ENCODE measurements around the gene FNDC3B.

Gene FNDC3B

DNA sequence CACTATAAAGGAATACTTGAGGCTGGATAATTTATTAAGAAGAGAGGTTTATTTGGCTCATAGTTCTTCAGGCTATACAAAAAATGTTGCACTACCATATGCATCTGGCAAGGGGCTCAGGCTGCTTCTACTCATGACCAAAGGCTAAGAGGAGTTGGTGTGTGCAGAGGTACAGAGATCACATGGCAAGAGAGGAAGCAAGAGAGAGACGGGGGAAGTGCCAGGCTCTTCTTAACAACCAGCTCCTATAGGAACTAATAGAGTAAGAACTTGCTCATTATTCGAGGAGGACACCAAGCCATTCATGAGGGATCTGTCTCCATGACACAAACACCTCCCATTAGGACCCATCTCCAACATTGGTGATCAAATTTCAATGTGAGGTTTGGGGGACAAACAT is 6.0 kb upstream of the FNDC3B start:
- DNase-seq: no peak

DNA sequence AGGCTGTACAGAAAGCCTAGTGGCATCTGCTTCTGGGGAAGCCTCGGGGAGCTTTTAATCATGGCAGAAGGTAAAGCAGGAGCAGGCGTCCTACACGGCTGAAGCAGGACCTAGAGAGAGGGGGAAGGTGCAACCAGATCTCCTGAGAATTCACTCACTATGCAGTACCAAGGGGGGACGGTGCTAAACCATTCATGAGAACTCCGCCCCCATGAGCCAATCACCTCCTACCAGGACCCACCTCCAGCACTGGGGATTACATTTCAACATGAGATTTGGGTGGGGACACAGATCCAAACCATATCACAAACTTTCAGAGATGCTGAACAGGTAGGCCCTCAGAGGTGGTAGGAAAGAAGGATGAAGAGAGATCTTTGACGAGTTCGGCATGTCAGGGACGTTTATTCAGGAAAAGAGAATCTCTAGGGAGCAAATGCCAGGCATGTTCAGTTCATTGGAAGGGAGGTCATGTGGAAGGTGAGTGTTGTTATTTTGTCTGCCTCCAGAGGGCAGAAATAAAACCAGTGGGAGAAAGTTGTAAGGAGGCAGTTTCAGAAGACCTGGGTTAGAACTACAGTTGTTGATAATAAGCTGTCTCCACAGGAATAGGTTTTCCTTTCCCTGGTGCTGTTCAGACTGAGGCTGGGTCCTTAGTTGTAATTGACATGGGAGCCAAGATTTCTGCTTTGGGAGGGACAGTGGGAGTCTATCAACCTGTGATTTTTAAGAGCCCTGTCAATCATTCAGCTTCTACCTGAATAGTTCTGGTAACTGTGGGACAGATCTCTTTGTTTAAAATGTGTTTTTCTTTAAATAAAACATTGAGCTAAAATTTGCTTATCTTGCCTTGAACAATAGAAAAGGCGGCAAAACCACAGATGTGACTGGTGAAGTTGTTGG is 4.3 kb upstream of the FNDC3B start:
- DNase-seq: peak; percentile 22

DNA sequence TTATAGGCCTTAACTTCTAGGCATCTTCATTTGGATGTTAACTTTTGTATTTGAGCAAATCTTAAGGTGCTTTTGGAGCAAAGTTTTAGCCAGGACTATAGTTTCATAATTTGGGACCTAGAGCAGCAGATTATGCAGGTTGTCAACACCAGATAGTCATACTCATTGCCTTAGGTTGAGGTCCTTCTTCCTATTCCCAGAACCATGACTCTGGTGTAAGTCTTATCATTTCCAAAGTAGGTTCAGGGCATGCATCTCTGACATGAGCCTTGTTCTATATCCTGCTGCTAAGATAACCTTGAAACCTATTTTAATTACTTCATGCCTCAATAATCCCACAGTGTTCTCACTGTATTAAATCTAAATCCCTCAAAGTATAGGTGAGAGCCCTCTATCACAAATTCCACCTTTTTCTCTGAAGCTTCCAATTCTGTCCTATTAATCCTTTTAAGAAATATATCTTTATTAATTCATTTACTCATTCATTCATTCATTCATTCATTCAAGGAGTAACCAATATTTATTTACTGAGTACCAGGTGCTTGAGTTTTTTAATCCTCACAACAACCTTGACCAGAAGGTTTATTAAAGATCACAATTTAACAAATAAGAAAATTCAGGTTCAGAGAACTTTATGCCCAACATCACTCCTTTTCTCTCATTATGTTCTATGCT is 2.7 kb upstream of the FNDC3B start:
- DNase-seq: no peak

DNA sequence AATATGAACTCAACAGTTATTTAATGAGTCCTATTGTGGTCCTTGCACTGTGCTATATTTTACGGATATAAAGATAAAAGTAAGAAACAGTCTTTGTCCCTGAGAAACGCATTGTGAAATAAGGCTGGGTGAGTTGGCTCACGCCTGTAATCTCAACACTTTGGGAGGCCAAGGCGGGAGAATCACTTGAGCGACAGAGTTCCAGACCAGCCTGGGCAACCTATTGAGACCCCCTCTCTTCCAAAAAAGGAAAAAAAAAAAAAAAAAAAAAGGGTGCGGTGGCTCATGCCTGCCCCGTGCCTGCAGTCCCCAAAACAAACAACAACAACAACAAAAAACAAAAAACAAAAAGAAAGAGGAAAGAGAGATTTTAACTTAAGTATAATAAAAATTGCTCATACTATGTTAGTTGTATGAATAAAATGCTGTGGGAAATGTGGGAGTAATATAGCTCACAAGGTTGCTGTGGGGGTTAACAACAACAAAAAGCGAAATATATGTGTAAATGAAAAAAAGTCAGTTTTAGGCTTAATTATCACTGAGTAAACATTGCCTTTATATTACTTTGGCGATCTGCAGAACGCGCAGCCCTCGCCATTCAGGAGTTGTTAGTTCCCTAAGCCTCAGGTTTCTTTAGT is 461 bp upstream of the FNDC3B start:
- DNase-seq: peak; percentile 33

DNA sequence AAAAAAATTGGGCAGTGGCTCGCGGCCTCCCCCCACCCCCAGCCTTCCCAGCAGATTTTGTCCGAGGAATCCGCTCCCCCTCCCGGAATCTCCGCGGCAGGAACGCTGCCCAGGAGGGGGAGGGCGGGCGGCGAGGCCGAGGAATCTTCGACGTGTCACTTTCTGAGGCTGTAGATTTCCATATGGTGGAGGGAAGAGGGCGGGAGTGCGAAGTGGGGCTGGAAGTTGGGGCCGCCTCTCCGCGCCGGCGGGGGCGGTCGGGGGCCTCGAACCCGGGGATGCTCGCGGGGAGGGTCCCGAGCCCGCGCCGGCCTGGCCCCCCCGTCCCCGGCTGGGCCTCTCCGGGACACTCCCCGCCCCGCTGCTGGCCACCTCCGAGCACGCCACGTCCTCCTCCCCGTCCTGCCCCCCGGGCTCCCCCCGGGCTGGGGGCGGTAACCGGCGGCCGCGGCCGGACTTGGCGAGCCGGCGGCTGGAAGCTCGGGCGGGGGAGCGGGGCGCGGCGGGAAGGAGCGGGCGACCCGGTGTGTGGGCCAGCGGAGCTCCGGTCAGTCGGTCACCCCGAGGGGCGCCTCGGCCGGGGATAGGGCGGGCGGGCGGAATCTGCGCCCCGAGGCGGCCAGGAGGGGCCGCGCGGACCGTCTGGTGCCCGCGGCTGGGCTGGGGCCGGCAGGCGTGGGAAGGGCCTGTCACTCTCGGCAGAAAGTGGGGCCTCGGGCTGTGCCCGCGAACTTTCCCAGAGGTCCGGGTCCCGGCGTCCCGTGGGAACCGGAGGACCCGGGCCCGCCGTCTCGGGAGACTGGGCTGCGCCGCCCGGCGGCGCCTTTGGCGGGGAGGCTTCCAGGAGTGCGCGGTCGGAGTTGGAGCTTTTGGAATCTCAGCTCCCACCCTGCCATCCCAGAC is 951 bp downstream of the FNDC3B start:
- DNase-seq: peak; percentile 92

DNA sequence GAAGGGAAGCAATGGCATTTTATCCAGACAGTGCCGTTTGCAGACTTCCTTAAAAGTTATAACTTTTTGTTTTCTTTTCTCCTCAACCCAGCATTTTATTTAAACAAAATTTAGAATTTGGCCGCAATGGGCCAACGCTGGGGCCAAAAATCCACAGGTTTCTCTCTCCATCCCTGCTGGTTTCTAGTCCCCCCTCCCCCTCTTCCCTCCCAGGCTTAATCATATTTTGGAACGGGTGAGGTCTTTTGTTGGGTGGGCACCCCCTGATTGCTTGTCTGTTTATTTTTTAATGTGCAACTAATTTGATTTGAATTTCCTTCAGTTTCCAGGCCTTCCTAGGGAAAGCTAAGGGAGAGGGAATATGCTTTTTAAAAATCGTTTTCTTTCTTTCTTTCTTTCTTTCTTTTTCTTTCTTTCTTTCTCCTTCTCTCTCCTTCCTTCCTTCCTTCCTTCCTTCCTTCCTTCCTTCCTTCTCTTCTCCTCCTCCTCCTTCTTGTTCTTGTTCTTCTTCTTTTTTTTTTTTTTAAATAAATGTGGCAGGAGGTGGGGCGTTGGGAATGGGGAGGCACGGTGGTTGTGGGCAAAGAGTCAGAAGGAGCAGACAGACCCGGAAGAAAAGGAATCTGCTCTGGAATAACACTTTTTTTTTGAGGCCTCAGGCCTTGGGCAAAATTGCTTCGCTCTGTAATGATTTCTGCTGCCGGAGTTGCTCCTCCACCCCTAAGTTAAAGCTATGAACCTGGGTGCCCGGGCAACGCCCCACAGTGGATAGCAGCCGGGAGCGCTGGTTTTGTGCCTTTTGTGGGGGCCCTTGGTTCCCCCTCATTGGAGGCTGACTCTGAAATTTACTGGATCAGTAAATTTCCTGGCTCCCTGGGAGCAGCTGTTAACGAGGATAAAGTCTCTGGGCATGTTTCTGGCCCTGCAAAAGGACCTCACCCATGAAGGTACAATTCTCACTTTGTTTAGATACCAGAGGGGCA is 1.9 kb downstream of the FNDC3B start:
- DNase-seq: peak; percentile 71

DNA sequence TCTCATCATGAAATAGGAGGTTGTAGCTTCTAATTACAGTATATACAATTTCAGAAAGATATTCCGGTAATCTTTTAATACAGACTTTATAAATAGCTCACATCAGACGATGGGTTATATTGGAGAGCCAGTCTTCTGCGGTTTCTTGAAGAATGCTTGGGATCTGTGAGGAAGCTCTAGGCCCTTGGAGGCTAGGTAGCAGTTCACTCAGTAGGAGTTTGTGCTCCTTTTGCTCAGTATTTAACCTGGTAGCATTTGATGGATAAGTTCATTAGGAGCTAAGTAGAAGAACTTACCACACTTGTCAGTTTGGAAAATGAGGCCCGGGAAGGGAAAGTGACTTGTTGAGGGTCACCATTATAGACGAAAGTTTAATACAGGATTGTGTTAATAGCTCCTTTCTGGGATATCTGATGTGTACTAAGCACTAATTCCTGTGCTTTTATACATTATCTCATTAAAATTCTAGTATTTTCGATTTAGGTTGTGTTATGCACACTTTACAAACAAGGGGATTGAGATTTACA is 2.8 kb downstream of the FNDC3B start:
- peak; percentile 52 for DNase-seq

DNA sequence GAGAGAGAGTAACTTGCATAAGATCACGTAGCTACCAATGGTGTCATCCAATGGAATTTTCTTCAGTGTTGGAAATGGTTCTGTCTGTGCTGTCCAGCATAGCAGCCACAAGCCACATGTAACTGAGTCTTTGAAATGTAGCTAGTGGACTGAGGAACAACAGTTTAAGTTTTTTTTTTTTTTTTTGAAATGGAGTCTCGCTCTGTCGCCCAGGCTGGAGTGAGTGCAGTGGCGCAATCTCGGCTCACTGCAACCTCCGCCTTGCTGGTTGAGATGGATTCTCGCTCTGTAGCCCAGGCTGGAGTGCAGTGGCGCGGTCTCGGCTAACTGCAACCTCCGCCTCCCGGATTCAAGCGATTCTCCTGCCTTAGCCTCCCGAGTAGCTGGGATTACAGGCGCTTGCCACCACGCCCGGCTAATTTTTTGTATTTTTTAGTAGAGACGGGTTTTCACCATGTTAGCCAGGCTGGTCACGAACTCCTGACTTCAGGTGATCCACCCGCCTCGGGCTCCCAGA is 3.3 kb downstream of the FNDC3B start:
- peak; percentile 67 for DNase-seq

DNA sequence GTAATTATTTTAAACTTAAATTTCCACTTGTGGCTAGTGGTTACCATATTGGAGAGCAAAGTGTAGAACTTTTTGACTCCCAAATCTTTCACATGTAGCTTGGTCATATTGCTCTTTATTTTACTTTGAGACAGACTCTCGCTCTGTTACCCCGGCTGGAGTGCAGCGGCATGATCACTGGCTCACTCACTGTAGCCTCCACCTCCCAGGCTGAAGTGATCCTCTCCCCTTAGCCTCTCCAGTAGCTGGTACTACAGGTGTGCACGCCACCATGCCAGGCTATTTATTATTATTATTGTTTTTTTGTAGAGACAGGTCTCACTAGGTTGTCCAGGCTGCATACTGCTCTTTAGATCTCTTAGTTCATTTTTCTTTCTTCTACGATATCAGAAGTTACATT is 3.9 kb downstream of the FNDC3B start:
- DNase-seq: no peak

DNA sequence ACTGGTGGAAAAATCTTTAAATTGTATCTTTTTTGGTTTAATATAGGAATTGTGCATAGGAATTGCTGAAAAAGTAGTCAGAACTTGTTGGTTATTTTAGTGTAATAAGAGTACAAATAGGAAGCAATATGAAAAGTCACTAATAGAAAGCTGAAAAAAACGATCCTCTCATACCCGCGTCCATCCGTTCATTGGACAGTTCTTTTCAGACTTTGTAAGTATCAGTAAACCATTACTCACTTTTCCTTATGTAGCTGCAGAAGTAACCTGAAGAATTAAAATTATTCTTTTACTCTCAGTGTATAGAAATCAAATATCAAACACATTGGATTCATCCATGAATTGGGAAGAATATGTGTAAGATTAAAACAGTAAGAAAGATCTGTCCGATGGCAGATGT is 4.4 kb downstream of the FNDC3B start:
- DNase-seq: no peak

DNA sequence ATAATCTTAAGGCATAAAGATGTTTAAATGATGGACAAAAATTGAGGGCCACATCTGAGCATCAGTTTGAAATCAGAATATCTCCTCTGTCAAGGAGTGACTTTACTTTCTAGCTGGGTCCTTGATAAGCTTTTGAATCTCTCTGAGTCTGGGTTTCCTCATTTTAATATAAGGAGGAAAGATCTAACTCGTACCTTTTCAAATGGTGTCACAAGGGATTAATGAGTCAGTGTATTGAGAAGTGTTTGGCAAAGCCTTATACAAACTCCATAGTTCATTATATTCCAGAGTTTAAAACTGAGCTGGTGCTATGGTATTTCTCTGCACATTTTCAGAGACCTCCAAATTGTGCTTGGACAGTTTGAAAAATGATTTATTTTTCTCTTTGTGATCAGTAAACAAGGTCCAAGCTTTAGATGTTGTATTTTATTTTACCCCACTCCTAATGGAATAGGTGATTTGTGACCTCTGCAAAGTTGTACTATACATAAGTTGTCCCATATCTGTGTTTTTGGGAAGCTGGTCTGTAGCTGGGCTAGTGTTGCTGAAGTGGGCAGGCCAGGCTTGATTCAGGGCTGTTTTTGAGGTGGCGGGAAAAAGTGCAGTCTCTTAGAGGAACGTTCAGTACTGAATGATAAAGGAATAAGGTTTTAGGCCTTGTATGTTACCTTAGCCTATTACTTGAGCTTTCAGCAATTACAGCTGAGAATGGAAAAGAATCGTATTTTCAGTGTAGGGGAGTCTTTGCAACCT is 5.6 kb downstream of the FNDC3B start:
- DNase-seq: no peak

DNA sequence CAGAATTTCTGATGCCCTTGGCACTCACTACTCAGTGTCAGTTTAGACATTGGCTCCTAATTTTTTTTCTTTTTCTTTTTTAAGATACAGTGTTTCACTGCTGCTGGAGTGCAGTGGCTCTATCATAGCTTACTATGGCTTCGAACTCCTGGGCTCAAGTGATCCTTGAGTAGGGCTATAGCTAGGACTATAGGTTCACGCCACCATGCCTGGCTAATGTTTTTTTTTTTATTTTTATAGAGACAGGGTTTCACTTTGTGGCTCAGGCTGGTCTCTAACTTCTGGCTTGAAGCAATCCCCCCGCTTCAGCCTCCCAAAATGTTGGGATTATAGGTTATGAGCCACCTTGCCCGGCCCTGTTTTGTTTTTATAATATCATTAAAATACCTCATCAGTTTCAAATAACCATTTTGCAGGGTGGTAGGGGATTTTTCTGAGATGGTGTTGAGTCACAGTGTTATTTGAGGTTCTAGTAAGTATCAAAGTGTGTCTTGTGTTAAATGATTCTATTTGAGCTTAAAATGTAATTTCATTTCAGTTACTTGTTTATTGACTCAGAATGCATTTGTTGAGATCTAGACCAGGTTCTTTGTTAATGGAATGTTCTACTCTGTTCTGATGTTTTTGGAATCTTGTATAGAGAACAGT is 7.0 kb downstream of the FNDC3B start:
- DNase-seq: no peak

DNA sequence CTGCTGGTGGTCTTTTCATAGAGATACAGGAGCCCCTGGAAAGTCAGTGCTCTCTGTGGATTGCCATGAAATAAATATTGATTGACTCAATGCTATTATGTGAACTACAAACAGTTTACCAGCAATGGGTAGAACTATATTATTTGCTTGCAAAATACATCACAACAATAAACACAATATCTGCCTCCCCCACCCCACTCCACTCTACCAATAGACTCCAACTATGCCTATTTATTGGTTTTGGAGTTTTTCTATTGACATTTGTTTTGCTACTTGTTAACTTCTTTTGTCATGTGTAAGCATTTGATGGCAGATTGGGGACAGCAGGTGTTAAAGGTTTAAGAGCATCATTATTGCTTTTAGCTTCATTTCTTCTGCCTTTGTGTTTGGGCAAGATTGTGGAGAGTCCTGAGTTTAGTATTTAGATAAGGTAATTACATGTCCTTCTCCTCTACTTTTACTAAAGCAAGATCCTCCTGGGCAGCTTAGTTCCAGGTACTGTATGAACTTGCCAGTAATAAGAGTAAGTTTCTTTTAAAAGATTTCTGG is 8.3 kb downstream of the FNDC3B start:
- DNase-seq: no peak

DNA sequence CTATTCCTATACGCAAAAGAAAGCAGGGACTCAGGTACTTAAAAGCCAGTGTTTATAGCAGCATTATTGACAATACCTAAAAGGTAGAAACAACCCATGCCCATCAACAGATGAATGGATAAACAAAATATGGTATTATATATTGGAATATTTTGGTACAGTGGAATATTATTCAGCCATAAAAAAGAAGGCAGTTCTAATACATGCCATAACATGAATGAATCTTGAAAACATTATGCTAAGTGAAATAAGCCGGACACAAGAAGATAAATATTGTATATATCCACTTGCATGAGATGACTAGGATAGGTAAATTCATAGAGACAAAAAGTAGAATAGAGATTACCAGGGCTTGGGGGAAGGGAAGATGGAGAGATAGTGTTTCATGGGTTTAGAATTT is 9.2 kb downstream of the FNDC3B start:
- no peak for DNase-seq

DNA sequence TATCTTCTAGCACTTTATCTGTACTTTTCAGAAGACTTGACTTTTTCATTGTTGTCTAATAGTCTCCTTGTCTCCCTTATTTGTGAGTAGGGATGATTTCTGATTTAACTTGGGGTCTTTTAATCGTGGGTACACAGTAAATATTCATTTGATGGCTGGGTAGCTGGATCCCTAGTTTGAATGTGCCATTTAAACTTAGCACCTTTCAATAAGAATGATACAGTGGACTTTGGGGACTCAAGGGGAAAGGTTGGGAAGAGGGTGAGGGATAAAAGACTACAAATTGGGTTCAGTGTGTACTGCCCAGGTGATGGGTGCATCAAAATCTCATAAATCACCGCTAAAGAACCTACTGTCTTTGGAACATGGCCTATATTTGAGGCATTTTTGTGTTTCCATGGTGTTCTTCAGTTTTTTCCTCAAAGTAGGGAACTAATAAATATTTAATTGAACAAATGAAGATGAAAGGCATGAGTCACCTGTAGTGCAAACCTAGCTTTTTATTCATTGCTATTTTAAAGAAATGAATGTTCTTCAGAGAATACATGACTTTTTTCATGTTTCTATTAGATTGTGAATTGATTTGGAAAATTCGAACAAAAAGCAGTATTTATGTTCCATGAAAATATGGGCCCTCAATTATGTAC is 12.1 kb downstream of the FNDC3B start:
- no peak for DNase-seq

DNA sequence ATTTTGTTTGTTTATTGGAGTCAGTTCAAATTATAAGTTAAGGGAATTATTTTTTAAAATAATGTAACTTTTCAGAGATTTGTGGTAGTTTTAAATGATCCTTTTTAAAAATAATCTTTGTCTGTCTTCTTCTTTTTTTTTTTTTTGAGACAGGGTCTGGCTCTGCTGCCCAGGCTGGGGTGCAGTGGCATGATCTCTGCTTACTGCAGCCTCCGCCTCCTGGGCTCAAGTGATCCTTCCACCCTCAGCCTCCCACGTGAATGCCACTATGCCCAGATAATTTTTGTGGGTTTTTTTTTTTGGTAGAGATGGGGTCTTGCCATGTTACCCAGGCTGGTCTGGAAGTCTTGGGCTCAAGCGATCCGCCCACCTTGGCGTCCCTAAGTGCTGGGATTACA is 12.6 kb downstream of the FNDC3B start:
- no peak for DNase-seq

DNA sequence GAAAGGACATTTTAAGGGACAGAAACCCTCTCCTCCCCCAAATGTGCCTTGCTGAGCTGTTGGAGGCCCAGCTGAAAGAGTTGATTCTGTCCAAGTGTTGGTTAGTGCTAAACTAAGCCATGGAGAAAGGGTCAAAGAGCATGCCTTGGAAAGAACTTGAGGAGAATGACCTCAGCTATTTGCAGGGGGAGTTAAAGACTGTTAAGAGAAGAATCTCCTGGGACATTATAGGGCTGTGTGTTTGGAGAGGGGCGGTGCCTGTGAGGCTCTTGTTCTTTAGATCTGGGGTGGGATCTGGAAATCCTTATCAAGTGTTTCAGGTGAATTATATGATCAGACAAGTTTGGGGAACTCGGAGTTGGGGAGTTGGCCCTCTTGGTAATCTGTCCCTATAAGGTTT is 13.0 kb downstream of the FNDC3B start:
- DNase-seq: no peak

DNA sequence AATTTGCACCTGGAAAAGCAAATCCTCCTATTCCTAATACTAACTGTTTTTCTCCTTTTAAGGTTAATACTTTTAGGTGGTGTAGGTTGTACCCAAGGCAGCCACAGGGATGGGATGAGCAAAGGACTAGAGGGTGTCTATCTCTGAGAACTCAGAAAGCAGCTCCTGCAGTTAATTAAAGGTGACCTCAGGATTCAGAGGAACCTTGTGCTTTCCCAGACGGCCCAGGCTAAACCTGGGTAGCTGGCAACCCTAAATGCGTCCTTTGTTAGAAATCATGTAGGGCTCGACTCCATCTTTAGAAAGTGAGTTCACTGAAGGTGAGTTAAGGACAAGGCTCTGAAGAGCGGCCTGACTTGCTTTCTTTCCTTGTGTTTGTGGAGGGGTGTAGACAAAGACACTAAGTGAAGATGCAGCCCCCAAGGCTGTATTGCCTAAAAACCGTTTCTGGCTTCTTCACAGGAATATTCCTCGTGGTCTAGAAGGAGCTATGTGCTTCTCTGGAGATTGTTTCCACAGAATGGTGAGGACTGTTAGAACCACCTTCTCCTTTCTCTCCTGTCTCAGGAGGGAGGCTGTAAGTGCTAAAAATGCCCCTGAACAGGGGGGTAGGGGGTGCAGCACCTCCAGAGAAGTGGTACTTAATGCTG is 14.9 kb downstream of the FNDC3B start:
- no peak for DNase-seq

Data from fibroblast of upper back skin (primary cell).